Small intestine (tissue), 7 donors: ENCODE data around the gene KRT9. TPM values are rescaled to one million over a fixed set of nuclear protein-coding genes. Genes with fewer than 3 reads are reported as not detected.
"Not testable (repeated sequence)": the region's sequence is repeated elsewhere in the genome, so short reads cannot be mapped to it uniquely, and the experiment has no call there.

Source experiments
- DNase-seq, 2 donors: peaks; one replicate each; pipeline versions ENCODE4 v3.0.0 to v3.0.0-alpha.2; 2013
- FAIRE-seq: peaks from 2 replicates; lab custom pipeline; 2012; peaks lifted over from hg19 to GRCh38; lab: Jason Lieb, UNC
- H3K27ac ChIP-seq, 3 donors: one replicate each; pipeline ENCODE4 v1.5.1; 2013; ENCODE audit warnings: low read length in 2 of 3, mild to moderate bottlenecking in 2 of 3, control low read depth in 1 of 3, inconsistent platforms in 1 of 3, low read depth in 1 of 3, moderate library complexity in 1 of 3
- H3K27me3 ChIP-seq, 3 donors: one replicate each; pipeline ENCODE4 v1.6.1; 2013; ENCODE audit warnings: low read length in 3 of 3, inconsistent platforms in 1 of 3; ENCODE audit not compliant: control insufficient read depth in 3 of 3, insufficient read depth in 3 of 3
- H3K36me3 ChIP-seq, 3 donors: one replicate each; pipeline ENCODE4 v1.6.1; 2013; ENCODE audit warnings: low read length in 3 of 3, inconsistent platforms in 1 of 3, low read depth in 1 of 3, mild to moderate bottlenecking in 1 of 3, moderate library complexity in 1 of 3; ENCODE audit not compliant: control insufficient read depth in 3 of 3, insufficient read depth in 2 of 3
- H3K4me1 ChIP-seq, 3 donors: one replicate each; pipeline ENCODE4 v1.6.1; 2013; ENCODE audit warnings: low read length in 2 of 3, inconsistent platforms in 1 of 3, low read depth in 1 of 3, mild to moderate bottlenecking in 1 of 3, moderate library complexity in 1 of 3; ENCODE audit not compliant: control insufficient read depth in 3 of 3, insufficient read depth in 2 of 3
- H3K4me3 ChIP-seq, 3 donors: one replicate each; pipeline ENCODE4 v1.5.1; 2013; ENCODE audit warnings: low read length in 3 of 3, control low read depth in 1 of 3, inconsistent platforms in 1 of 3, low read depth in 1 of 3, mild to moderate bottlenecking in 1 of 3, moderate library complexity in 1 of 3
- H3K9me3 ChIP-seq, 2 donors: one replicate each; pipeline ENCODE4 v1.6.1; 2013; ENCODE audit warnings: low read depth in 1 of 2, low read length in 1 of 2; ENCODE audit not compliant: control insufficient read depth in 2 of 2, insufficient read depth in 1 of 2
- WGBS, 3 donors: extraction: QIAGEN DNeasy Blood & Tissue Kit; methylation state at CpG; one replicate each; pipeline ENCODE4 v1.1.7; 2013; 5-methylcytosine and 5-hydroxymethylcytosine counted together
- polyA plus RNA-seq, 4 donors: library from polyadenylated mRNA; stranded (reverse) in 3 of 4; unstranded in 1 of 4; fragments of 200-250 nt in 3 of 4; fragments of 120-200 nt in 1 of 4; gene quantifications; one replicate each; pipeline versions ENCODE4 v1.2.1 to v1.2.3, GENCODE V29; 2013
- donor health status: healthy with polysubstance abuse.
- donor health status: control.
- donor health status: control.
- donor health status: Bipolar disorder and iron deficiency.
- donor health status: healthy.

Gene KRT9
- polyA plus RNA-seq, 4 donors: 0.15 TPM; not detected in 3

DNA sequence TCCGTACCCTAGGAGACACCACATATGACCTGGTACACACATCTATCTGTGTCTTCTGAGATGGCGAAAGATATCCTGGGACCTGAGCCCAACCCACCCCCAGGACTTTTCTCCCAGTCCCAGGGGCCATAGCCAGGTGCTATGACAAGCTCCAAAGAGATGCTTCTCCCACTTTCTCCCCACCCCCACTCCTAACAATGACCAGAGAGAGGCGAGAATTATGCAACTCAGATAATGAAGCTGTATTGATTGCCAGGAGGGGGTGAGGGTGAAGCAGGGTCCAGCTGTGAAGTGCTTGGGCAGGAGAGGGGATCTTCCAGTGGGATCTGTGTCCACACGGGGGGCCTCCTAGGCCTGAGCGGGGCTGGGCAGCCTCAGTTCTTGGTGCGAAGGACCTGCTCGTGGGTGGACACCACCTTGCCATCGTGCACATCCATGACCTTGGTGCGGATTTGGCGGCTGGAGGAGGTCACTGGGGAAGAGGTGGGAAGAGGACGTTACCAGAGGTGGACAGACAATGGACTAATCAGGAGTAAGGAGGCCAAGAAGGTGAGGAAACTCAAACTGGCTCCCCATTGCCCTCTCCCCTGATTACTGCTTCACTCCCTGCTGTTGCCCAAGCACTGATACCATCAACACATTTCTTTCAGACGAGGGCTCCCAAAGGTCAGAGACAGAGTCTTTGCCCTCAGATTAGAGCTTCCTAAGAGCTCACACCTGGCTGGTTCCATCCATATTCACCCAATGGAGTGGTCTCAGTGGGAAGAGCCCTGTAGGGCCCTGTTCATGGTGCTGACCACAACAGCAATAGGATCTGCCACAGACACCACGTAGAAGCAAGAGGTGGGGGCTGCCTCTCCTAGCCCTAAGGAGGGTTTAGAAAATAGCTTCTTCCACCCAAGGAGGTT lies 10.5 kb upstream of the KRT9 start:
- WGBS, 3 donors: 77 to 83% (median 81%) methylated on average over 13 of the region's 13 CpGs
- FAIRE-seq, H3K4me1 ChIP-seq: not testable (repeated sequence)

DNA sequence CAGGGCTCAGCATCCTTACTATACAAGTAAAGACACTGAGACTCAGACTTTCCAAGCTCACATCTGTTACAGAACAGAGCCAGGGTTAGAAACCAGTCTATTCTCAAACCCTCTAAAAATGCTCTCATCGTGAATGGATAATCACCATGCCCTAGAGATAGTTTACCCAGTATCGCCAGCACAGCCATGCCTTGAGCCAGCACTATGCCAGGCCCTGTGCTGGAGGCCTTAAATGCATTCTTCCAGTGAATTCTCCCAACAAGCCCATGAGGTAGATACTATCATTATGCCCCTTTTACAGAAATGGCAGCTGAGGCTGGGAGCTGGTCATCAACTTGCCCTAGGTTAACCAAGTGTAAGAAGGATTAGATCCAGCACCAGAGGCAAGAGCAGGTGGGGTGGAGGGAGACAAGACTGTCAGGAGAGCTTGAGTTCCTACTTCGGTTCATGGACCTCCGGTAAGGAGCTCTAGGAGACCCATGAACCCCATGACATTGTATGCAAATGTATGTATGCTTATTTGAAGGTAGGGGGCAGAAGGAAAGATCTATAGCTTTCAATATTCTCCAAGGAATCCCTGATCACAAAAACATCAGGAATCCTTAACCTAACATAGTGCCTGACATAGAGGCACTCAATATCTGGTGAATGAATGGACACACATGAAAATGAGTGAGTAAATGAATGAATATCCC lies 9.7 kb upstream of the KRT9 start:
- DNase-seq (no peak), FAIRE-seq (no peak)
- no peaks in the 10 kb centered on the region for H3K9me3 ChIP-seq
- H3K4me1 ChIP-seq: peaks cover 0 to 2% (median 0%) of the 10 kb centered on the region in 3 donors
- H3K27ac ChIP-seq: no peak overlapping the region
- no peak overlapping the region for H3K4me3 ChIP-seq
- 91 to 92% (median 91%) methylated on average over 4 of the region's 4 CpGs for WGBS, 3 donors
- peaks cover 0 to 2% (median 0%) of the 10 kb centered on the region in 3 donors for H3K27me3 ChIP-seq
- no peaks in the 10 kb centered on the region for H3K36me3 ChIP-seq

More for the DNA sequence above, 10.5 kb upstream of the KRT9 start:
- H3K27ac ChIP-seq, H3K9me3 ChIP-seq, H3K27me3 ChIP-seq, H3K4me3 ChIP-seq, H3K36me3 ChIP-seq: not testable (repeated sequence)
- peak in 1 of 2 donors; percentile 56 for DNase-seq

DNA sequence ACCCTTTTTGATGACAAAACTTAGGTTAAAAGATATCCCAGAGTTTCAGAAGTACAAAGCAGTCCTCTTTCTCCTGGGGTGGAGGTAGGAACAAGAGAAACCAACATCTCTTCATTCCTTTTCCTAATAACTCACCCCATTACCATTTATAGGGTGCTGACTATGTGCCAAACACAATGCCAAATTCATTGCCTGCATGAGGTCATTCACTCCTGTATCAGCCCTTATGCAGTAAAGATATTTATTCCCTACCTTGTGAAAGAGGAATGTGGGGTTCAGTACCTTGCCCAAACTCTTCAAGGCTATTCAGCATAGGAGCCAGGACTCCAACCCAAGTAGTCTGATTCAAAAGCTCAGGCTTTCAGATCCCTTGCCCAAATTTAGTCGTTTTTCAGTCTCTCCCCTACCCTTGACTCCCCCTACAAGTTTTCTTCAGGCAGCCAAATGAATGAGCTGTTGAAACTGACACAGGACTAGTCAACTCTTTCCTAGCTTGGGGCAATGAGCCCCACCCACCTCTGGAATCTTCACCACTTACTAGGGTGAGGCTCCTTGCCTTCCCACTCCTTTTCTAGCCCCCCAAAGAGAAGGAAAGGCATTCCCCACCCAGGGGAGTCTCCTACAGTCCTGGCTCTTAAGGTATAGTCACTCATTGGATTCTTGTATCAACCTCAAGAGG lies 9.0 kb upstream of the KRT9 start:
- no peaks in the 10 kb centered on the region for H3K9me3 ChIP-seq
- 29 to 39% (median 39%) methylated on average over 1 of the region's 1 CpG for WGBS, 3 donors
- H3K27me3 ChIP-seq: peaks cover 0 to 2% (median 0%) of the 10 kb centered on the region in 3 donors
- H3K27ac ChIP-seq: no peak overlapping the region
- H3K36me3 ChIP-seq: no peaks in the 10 kb centered on the region
- H3K4me1 ChIP-seq: peaks cover 0 to 2% (median 0%) of the 10 kb centered on the region in 3 donors
- peak in 1 of 2 donors; percentile 25 for DNase-seq
- H3K4me3 ChIP-seq: no peak overlapping the region
- FAIRE-seq: no peak

GRCh38 chr17:41580244-41580575 lies 8.4 kb upstream of the KRT9 start:
- H3K9me3 ChIP-seq: no peaks in the 10 kb centered on the region
- H3K4me3 ChIP-seq: no peak overlapping the region
- FAIRE-seq (no peak), DNase-seq (no peak)
- H3K36me3 ChIP-seq: no peaks in the 10 kb centered on the region
- peaks cover 0 to 2% (median 0%) of the 10 kb centered on the region in 3 donors for H3K4me1 ChIP-seq
- 72 to 86% (median 77%) methylated on average over 2 of the region's 2 CpGs for WGBS, 3 donors
- H3K27ac ChIP-seq: no peak overlapping the region
- peaks cover 0 to 6% (median 0%) of the 10 kb centered on the region in 3 donors for H3K27me3 ChIP-seq

GRCh38 chr17:41579484-41580243 lies 7.8 kb upstream of the KRT9 start:
- Histone ChIP-seq H3K36me3 (no peaks in the 10 kb centered on the region), H3K27ac (no peak overlapping the region), H3K4me1 (peaks cover 0 to 2% (median 0%) of the 10 kb centered on the region in 3 donors), H3K9me3 (no peaks in the 10 kb centered on the region), H3K4me3 (no peak overlapping the region), H3K27me3 (peaks cover 0 to 9% (median 0%) of the 10 kb centered on the region in 3 donors)
- DNase-seq (peak; percentile 92 to 97), FAIRE-seq (no peak)
- 35 to 40% (median 36%) methylated on average over 18 of the region's 18 CpGs for WGBS, 3 donors

DNA sequence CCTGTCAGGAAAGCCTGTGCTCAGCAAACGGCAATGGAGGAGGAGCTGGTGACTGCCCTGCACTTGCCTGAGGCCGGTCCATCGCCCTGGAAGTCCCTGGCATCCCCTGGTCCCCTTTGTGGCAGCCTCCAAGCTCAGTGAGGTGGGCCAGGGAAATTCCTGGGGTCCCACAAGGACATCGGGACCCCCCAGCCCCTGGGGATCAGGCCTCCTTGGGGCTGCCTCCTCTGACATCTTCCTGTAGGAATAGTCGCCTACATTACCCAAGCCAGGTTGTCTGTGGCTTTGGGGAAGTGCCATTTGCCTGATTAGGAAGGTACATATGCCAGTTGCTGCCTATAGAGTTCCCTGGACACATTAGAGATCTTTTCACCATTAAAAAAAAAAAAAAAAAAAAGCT lies 7.1 kb upstream of the KRT9 start:
- DNase-seq: no peak
- Histone ChIP-seq H3K4me3 (no peak overlapping the region), H3K27ac (no peak overlapping the region), H3K27me3 (peaks cover 0 to 9% (median 0%) of the 10 kb centered on the region in 3 donors), H3K36me3 (no peaks in the 10 kb centered on the region), H3K9me3 (no peaks in the 10 kb centered on the region), H3K4me1 (peaks cover 0 to 2% (median 0%) of the 10 kb centered on the region in 3 donors)
- no peak for FAIRE-seq
- WGBS, 3 donors: 69 to 80% (median 73%) methylated on average over 5 of the region's 5 CpGs

GRCh38 chr17:41578538-41578937 lies 6.7 kb upstream of the KRT9 start:
- Histone ChIP-seq H3K36me3 (no peaks in the 10 kb centered on the region), H3K27me3 (peaks cover 0 to 11% (median 0%) of the 10 kb centered on the region in 3 donors), H3K4me3 (no peak overlapping the region), H3K9me3 (no peaks in the 10 kb centered on the region), H3K4me1 (peaks cover 0 to 2% (median 0%) of the 10 kb centered on the region in 3 donors), H3K27ac (no peak overlapping the region)
- DNase-seq (no peak), FAIRE-seq (no peak)
- 73 to 81% (median 79%) methylated on average over 1 of the region's 1 CpG for WGBS, 3 donors
